HEK293T (cell line): Measurements from ENCODE around the gene LGALS7B.

Source experiments
- FOXK2 ChIP-seq: fragments of 450-650 bp; IDR thresholded peaks from 2 replicates; pipeline ENCODE4 v1.6.1; 2016; ENCODE audit warnings: mild to moderate bottlenecking
- NFRKB ChIP-seq: fragments of 450-650 bp; IDR thresholded peaks from 2 replicates; pipeline ENCODE4 v1.6.1; 2016; ENCODE audit warnings: mild to moderate bottlenecking, moderate library complexity
- SP1 ChIP-seq: fragments of 450-650 bp; IDR thresholded peaks from 2 replicates; pipeline ENCODE4 v1.6.1; 2017

- no peak for TF ChIP-seq NFRKB
- TF ChIP-seq SP1: no peak
- TF ChIP-seq FOXK2: no peak
Observed at GRCh38 chr19:38830039-38830733, 41.2 kb downstream of the LGALS7B start.
